GM19395 (cell line): ENCODE results near the gene GPR34.
"Not testable (repeated sequence)": the region's sequence is repeated elsewhere in the genome, so short reads cannot be mapped to it uniquely, and the experiment has no call there.

Source experiments
- ATAC-seq: cut with Tn5 transposase; IDR thresholded peaks from one replicate; pipeline ENCODE4 v1.9.1; 2021; ENCODE audit warnings: mild to moderate bottlenecking, moderate library complexity; ENCODE audit not compliant: unreplicated experiment

The GPR34 gene

GRCh38 chrX:41692162-41692749 lies 3.5 kb downstream of the GPR34 start:
- no peak for ATAC-seq

DNA sequence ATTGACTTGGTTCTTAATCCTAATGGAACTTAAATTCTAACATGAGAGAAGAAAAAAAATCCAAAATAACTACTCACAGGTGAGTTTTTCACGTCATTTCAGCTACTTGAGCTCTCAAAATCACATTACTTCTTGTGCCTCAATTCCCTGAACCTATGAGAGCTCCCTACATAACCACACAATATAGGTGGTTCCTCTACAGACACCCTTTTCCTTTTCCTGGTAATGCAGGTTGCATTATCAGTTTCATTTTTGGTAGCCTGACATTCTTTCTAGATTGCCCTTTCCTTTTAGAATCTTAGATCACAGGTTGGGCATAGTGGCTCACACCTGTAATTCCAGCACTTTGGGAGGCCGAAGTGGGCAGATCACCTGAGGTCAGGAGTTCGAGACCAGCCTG lies 4.3 kb downstream of the GPR34 start:
- no peak for ATAC-seq

GRCh38 chrX:41695426-41695825 lies 6.7 kb downstream of the GPR34 start:
- no peak for ATAC-seq

- no peak for ATAC-seq
Measured at GRCh38 chrX:41703574-41704029, 14.8 kb downstream of the GPR34 start.

- ATAC-seq = no peak
Measured at GRCh38 chrX:41705042-41705441, 16.3 kb downstream of the GPR34 start.

GRCh38 chrX:41705680-41706374 lies 17.1 kb downstream of the GPR34 start:
- ATAC-seq = peak; percentile 89

- no peak for ATAC-seq
Measured at GRCh38 chrX:41707218-41707617, 18.4 kb downstream of the GPR34 start.

GRCh38 chrX:41708486-41708885 lies 19.7 kb downstream of the GPR34 start:
- ATAC-seq = no peak

- no peak for ATAC-seq
Measured at GRCh38 chrX:41711021-41711667, 22.4 kb downstream of the GPR34 start.

- no peak for ATAC-seq
Measured at GRCh38 chrX:41716222-41716621, 27.4 kb downstream of the GPR34 start.

- ATAC-seq = no peak
Measured at GRCh38 chrX:41716767-41717473, 28.1 kb downstream of the GPR34 start.

DNA sequence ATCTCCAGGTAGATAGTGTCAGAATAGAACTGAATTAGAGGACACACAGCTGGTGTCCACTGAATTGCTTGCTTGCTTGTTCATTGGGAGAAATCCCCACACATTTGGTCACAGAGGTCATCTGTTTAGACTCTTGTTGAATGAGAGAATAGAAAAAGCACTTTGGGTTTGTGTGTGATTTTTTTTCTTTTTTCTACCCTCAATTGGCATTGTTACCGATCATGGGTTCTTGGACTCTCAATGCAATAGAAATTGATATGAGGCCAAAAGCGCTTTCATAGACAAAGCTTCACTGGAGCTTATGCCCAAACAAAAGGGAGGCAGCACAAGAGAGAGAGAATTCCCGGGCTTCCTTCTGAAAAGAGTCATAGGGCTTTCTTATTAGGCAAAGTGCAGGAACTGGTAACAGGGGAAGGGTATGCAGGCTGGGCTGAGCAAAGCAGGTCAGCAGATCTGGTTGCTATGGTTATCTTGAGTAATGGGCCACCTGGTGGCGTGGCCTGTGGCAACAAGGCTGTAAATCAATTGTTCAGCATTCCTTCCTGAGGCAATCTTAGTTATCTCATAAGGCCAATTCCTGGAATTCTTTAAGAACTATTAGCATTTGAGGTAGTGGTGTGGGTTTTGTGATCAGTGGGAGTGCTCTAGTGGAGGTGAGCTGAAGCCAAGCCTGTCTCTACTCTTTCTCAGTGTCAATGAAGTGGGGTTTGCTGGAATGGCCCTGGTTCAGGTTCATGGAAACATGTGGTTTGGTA lies 29.9 kb downstream of the GPR34 start:
- no peak for ATAC-seq

DNA sequence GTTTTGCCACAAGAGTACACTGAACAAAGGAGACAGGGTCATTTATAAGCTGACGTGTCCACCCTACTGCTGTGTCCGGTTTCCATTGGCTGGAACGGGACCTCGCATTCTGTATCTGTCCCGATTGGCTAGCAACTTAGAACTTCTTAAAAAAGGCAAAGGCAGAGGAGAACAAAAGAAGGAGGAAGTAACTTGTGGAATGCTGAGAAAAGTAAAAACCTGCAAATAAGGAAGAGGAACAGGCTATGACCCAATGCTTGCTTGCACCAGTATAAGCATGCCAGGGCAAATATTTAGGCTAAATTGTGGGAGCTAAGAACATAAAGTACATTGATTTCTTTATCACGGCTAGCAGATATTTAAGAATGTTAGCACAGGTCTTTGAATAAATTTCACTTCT lies 30.8 kb downstream of the GPR34 start:
- ATAC-seq = not testable (repeated sequence)

DNA sequence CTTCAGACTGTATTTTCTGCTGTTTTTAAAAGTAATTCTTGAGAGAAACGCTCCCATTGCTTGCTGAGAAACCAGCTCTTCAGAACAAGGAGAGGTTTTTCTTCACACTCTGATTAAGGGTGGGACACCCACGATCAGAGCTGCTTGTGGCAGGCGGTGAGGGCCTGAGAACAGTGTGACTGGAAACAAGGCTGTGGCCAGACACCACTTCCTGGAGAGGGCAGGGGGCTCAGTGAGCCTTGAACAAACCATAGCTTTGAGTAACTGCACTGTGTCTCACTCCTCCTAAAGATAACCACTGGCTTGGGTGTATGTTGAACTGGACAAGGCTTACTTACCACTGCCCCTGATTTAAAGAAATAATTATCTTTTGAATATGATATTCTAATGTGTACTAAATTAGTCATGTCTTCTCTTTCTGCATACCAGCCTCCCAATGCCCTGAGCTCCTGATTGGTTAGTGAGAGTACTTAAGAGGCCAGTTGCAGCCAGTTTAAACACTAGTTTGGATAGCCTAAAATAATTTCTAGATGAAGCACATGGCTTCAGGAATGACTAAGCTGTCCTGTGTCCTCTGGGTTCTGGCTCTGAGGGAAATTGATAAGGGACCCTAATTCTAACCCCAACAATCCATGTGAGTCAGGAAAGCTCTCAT lies 31.5 kb downstream of the GPR34 start:
- peak; percentile 78 for ATAC-seq

DNA sequence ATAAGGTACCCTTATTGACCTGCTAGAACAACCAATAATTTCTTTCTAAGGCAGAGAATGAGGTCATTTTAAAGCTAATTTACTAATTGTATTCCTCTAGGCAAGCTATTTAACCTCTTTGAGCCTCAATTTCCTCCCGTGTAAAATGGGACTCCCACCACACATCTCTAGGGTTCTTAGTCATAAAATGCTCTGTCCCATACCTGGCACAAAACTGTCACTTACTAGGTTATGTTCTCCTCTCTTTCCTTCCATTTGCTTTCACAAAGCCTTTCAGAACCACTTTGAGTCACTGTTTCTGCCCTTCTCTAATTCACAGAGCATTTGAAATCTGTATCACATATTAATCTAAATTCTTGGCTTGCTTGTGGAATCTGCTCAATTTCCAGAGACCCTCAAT lies 32.8 kb downstream of the GPR34 start:
- peak; percentile 49 for ATAC-seq

DNA sequence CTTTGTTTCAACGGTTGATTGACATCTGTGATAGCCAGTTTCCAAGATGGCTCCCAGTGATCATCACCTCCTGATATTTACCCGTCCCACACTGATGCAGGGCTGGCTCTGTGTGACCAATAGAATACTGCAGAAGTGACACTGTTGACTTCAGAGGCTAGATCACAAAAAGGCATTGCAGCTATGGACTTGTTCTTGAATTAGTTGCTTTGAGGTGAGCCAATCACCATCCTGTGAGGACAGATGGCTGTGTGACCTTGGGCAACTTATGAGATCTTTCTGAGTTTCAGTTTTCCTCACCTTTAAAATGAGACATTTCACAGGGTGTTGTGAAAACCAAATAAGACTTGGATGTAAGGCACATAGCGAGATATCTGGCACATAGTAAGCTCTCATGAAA lies 33.4 kb downstream of the GPR34 start:
- ATAC-seq = no peak

DNA sequence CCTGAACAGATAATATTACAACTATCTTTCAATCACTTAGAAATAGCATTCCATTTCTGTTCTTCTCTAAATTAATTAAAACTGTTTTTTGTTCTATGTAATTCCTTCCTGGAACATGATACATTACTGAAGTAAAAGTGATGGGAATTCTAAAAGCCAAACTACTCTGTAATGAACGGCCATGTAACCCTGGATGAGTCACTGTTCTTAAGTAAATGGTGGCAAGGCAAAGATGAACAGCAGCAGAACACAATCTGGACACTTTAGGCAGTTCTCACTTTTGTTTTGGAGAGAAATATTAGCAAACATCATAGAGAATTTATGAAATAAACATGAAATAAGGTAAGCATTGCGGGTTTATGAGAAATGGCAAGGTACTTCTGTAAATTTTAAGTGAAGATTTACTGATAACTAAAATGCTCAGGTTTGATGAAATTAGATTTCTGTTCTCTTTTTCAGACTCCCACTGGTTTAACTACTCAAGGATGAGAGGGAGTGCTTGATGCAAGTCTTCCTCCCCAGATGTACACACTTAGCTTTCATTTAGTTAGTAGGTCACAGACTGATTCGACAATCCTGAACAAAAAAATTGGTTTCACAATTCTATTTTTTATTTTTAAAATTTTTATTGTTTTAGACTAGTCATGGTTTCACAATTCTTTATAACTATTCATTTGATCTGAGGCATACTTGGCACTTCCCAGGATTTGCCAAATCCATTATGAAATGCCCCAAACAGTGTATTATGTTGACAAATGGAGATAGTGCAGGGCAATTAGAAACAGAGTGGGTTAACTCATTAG lies 34.2 kb downstream of the GPR34 start:
- ATAC-seq = no peak

DNA sequence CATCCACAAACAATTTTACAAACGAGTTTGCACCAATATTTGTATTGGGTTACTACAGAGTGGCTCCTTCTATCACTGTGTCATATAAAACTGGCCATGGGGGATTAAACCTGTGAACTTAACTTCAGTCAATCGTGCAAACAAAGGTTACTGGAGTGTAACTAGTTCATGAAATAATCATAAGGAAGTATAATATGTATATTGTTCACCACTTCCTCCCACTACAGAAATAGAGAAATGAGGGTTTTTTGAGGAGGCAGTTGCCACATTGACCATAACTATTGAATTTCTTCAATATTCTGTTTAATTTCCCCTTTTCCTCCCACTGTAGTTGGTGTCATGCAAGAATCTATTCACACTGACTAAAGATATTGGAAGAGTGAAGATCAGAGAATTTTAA lies 35.1 kb downstream of the GPR34 start, which contains the start of gene GPR82:
Gene GPR82 (plus strand): TSS at position 356 of the 400 bp plus-strand sequence. CDS start 2,846 bp downstream, outside the sequence.
- ATAC-seq = no peak

- no peak for ATAC-seq
Measured at GRCh38 chrX:41728125-41728524, 39.4 kb downstream of the GPR34 start.
